T-helper 17 cell (primary cell): ENCODE measurements around the gene CEP128. TPM values are rescaled to one million over a fixed set of nuclear protein-coding genes. Genes with fewer than 3 reads are reported as not detected.

Experiments used
- ATAC-seq: fragments of 150-1000 bp; cut with Tn5 transposase; 2 replicates; pipeline ENCODE4 v1.10.0; 2021; ENCODE audit warnings: mild to moderate bottlenecking, moderate library complexity
- DNase-seq, 3 donors: peaks; one replicate each; pipeline versions ENCODE4 v3.0.0 to v3.0.0-alpha.2; 2020 to 2021
- H3K9me3 ChIP-seq: one replicate; pipeline ENCODE4 v1.7.0; 2013; ENCODE audit warnings: low read length, mild to moderate bottlenecking; ENCODE audit not compliant: control insufficient read depth, poor library complexity, severe bottlenecking
- H3K27ac Mint-ChIP-seq: one replicate; pipeline ENCODE4 v1.8.0; 2022; ENCODE audit warnings: mild to moderate bottlenecking, moderate library complexity, mixed read lengths
- H3K27me3 Mint-ChIP-seq: one replicate; pipeline ENCODE4 v1.8.0; 2022; ENCODE audit warnings: mixed read lengths
- H3K36me3 Mint-ChIP-seq: one replicate; pipeline ENCODE4 v1.8.0; 2022; ENCODE audit warnings: low read depth, mixed read lengths
- H3K4me1 Mint-ChIP-seq: one replicate; pipeline ENCODE4 v1.8.0; 2022; ENCODE audit warnings: mild to moderate bottlenecking, mixed read lengths
- H3K4me3 Mint-ChIP-seq: one replicate; pipeline ENCODE4 v1.8.0; 2022; ENCODE audit warnings: mild to moderate bottlenecking, moderate library complexity, mixed read lengths
- total RNA-seq, 4 donors: library from RNA in 2 of 4; stranded (reverse) in 2 of 4; gene quantifications; one replicate each; pipeline ENCODE4 v1.2.3 and lab custom pipeline; 2022 to 2026

Gene CEP128
- total RNA-seq, 2 donors from 2014 or later = 19.6 to 25.1 TPM

DNA sequence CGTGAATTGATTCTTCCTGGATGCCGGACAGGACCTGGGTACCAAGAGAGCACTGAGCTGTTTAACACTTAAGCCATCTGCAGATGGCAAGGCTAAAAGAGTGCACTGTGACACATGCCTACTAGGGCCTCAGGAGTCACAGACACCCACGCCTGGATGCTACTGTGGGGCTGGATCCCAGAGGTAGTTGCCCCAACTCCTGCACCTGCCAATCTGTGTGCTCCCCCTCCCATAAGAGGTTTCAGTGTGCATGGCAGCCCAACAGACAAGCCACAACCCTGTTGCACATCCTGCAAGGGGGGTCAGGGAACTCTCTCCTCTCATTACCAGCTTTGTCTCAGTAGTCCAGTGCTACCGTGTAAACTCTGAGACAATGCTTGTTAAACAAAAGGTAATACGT, 169.0 kb downstream of the CEP128 start:
- Mint-ChIP-seq H3K4me3 (no peak overlapping the region), H3K36me3 (no peaks in the 10 kb centered on the region), H3K27me3 (no peaks in the 10 kb centered on the region), H3K27ac (no peak overlapping the region), H3K4me1 (no peaks in the 10 kb centered on the region)
- DNase-seq (no peak), ATAC-seq (no peak)
- no peaks in the 10 kb centered on the region for H3K9me3 ChIP-seq

DNA sequence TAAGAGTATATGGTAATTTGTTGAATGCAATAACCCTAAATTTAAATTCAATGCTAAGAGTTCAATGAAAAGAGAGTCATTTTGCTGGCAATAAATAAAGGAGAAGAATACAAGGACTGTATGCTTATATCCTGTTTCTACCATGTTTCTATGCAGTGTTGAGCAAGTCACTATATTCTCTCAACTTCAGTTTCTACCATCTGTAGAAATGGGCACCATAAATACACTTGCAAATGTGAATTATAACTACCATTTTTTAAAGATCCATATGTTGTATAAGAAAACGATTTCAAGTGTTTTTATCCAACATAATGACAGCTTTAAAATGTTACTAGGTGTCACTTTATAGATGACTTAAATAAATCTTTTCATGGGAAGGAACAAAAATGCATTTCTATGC, 170.3 kb downstream of the CEP128 start:
- H3K9me3 ChIP-seq = no peaks in the 10 kb centered on the region
- ATAC-seq (no peak), DNase-seq (no peak)
- Mint-ChIP-seq H3K4me3 (no peak overlapping the region), H3K27ac (no peak overlapping the region), H3K27me3 (no peaks in the 10 kb centered on the region), H3K4me1 (no peaks in the 10 kb centered on the region), H3K36me3 (no peaks in the 10 kb centered on the region)

DNA sequence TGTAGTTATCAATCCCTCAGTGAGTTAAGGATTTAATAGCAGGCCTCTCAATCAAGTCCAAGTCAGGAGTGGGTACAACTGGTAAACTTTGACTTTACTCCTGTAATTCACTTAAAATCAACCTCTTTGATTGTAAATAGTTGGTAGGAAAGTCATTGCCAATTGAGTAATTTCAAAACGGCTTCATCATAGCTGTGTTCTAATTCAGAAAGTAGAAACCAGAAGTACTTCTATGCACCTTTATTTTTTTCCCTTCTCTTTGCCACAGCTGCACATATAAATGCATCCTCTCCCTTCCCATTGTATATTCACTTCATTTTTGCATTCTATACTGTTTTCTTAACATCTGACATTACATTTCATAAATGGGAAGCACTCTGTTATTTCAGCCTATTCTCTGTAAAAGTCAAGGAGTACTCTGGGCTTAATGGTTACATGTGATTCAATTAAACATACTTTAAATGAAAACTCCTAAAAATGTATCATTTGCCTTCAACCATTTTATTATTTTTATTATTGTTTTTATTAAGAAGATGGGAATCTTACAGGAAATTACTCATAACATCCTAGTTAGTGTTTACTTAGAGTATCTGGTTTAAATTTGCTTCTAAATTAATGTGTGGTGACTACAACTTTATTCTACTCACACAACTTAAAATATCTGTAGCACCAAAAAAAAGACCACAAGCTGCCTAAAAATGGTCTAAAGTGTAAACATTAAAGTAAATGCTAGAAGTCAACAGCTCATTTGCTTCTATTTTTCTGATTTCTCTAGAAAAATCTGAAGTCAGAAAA, 171.2 kb downstream of the CEP128 start:
- DNase-seq = no peak
- H3K27ac Mint-ChIP-seq = no peak overlapping the region

DNA sequence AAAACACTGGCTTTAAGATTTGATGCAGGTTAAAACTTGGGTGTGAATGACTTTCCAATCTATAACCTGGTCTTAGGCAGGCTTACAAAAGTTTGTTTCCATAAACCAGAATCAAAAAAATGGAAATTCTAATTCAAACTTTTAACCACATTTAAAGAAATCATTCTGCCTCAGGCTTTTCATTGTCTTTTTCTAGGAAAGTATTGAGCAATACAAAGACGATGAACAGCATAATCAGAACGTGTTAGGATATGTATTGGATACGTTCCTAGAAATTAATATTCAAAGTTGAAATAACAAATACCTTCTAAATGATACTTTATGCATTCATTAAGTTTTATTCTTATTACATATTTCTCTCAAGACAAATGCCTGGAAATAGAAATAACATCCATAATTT, 172.9 kb downstream of the CEP128 start:
- H3K27me3 Mint-ChIP-seq = no peaks in the 10 kb centered on the region
- H3K9me3 ChIP-seq = no peaks in the 10 kb centered on the region
- H3K4me3 Mint-ChIP-seq = no peak overlapping the region
- no peaks in the 10 kb centered on the region for H3K4me1 Mint-ChIP-seq
- H3K27ac Mint-ChIP-seq = no peak overlapping the region
- ATAC-seq = no peak
- no peak for DNase-seq
- no peaks in the 10 kb centered on the region for H3K36me3 Mint-ChIP-seq

More for the DNA sequence above, 171.2 kb downstream of the CEP128 start:
- ATAC-seq = no peak
- no peaks in the 10 kb centered on the region for H3K9me3 ChIP-seq
- Mint-ChIP-seq H3K4me1 (no peaks in the 10 kb centered on the region), H3K27me3 (no peaks in the 10 kb centered on the region), H3K36me3 (no peaks in the 10 kb centered on the region), H3K4me3 (no peak overlapping the region)

DNA sequence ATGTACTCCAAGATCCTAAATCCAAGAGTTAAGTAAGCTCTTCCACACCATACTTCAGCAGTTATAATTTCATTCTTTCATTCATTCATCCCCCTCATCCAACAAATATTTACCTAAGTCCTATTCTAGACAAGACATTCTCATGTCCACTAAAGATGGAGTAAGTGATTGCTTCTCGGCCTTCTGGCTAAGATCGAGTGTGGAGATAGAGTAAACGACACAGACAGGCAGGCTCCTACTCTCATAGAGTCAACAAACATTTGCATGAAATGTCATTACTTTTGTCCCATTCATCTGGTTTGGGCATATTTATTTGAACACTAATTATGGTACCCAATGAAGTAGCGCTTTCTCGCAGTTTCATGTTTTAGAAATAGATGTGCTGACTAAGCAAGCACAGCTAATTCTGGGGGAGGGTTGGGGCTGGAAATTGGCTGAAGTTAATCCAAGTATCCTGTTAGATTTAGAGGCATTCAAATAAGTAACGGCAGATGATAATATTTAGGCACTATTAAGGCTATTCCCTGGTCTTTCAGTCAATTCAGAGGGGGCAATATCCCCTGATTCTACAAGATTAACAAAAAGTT, 176.5 kb downstream of the CEP128 start:
- no peaks in the 10 kb centered on the region for H3K4me1 Mint-ChIP-seq
- no peak for ATAC-seq
- H3K27ac Mint-ChIP-seq = no peak overlapping the region

DNA sequence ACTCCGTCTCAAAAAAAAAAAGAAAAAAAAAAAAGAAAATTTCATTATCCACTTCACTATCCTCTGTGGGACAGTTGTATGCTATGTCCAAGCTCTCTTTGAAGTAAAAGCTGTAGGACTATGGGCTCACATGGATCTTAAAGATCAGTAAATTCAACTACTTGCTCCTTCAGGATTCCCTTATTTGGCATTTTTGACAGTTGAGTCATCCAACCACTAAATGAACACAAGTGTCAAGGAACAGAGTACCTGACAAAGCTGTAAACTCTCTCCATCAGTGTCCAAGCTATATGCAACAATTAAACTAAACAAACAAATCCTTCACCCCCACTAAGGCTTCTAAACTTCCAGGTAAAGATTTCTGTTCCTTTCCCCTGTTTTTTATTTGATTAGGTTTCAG, 177.0 kb downstream of the CEP128 start:
- no peak overlapping the region for H3K27ac Mint-ChIP-seq
- H3K9me3 ChIP-seq = no peaks in the 10 kb centered on the region
- no peak overlapping the region for H3K4me3 Mint-ChIP-seq
- ATAC-seq = no peak
- H3K27me3 Mint-ChIP-seq = no peaks in the 10 kb centered on the region
- no peaks in the 10 kb centered on the region for H3K4me1 Mint-ChIP-seq
- H3K36me3 Mint-ChIP-seq = peaks cover 3% of the 10 kb centered on the region
- no peak for DNase-seq

More for the DNA sequence above, 176.5 kb downstream of the CEP128 start:
- peaks cover 3% of the 10 kb centered on the region for H3K36me3 Mint-ChIP-seq
- DNase-seq = no peak
- H3K4me3 Mint-ChIP-seq = no peak overlapping the region
- no peaks in the 10 kb centered on the region for H3K27me3 Mint-ChIP-seq
- H3K9me3 ChIP-seq = no peaks in the 10 kb centered on the region

DNA sequence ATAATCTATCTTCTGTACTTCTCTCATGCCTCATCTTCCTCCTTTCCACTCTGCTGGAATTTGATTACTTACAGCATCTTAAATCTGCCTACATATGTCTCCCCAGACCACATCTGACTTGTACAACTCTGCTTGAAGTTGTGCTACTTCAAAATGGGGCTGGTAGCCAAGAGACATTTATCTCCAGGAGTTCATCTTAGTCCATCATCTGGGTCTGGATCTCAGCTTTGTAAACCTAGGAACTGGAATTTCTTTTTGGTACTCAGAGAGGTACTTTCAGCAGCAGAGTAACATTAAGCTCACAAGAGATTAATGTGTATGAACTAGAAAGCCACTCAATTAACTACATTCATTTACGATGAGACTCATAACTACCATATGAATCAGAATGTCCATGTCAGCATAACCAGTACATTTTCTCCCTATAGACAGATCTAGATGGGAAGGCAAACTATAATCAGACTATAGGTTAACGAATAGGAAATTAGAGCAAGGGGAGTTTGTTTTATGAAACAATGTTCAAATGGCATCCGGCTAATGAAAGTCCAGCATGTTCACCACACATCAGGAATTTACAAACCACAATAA, 178.8 kb downstream of the CEP128 start:
- H3K4me3 Mint-ChIP-seq = no peak overlapping the region
- DNase-seq = no peak
- no peaks in the 10 kb centered on the region for H3K4me1 Mint-ChIP-seq
- no peak for ATAC-seq
- no peak overlapping the region for H3K27ac Mint-ChIP-seq
- no peaks in the 10 kb centered on the region for H3K9me3 ChIP-seq
- no peaks in the 10 kb centered on the region for H3K27me3 Mint-ChIP-seq
- H3K36me3 Mint-ChIP-seq = peaks cover 3% of the 10 kb centered on the region

DNA sequence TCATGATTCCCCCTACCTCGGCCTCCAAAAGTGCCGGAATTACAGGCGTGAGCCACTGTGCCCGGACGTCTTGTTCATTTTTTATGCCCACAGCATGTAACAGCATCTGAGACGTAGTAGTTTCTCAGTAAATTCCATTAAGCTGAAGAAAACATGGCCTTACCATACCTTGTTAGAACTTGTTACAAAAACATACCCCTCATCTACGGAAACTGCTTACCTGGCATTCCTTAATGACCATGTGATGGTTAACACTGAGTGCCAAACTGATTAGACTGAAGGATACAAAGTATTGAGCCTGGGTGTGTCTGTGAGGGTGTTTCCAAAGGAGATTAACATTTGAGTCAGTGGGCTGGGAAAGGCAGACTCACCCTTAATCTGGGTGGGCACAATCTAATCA, 186.8 kb downstream of the CEP128 start:
- peaks cover 20% of the 10 kb centered on the region for H3K36me3 Mint-ChIP-seq
- no peaks in the 10 kb centered on the region for H3K27me3 Mint-ChIP-seq
- H3K4me3 Mint-ChIP-seq = no peak overlapping the region
- H3K4me1 Mint-ChIP-seq = no peaks in the 10 kb centered on the region
- no peak for DNase-seq
- no peak for ATAC-seq
- H3K9me3 ChIP-seq = no peaks in the 10 kb centered on the region
- H3K27ac Mint-ChIP-seq = no peak overlapping the region

DNA sequence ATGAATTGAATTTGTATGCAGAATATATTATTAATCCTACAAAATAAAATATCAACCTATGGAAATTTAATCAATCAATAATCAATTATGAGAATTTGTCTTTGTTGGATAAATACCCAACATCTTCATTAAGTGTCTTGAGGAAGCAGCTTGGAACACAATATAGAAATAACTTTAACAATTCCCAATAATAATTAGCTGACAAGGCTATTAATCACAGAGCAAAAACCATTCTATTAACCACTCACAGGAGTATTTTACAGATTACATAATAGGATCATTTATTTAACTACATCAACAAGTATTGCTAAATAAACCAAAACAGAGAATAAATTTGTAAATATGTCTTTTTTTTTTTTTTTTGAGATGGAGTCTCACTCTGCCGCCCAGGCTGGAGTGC, 190.3 kb downstream of the CEP128 start:
- Mint-ChIP-seq H3K4me3 (no peak overlapping the region), H3K27me3 (no peaks in the 10 kb centered on the region), H3K36me3 (peaks cover 18% of the 10 kb centered on the region), H3K4me1 (no peaks in the 10 kb centered on the region), H3K27ac (no peak overlapping the region)
- ATAC-seq = no peak
- no peak for DNase-seq
- no peaks in the 10 kb centered on the region for H3K9me3 ChIP-seq

DNA sequence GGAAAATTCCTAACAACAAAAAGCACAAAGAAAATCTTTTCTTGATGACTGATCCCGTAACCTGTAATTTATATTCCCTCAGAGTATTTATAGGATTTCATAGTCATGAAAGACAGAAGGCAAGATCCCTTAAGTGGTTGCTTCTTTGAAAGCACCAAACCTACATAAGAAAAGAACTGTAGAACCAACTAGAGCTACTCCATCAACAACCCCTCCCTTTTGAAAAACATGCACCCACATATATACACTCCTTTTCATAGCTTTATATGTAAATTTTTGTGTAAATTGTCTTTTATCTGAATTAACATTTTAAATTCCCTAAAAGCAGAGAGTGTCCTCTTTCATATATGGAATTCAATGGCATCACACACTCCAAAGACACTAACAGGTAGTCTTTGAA, 215.3 kb downstream of the CEP128 start:
- H3K9me3 ChIP-seq = no peaks in the 10 kb centered on the region
- DNase-seq = no peak
- Mint-ChIP-seq H3K4me3 (no peak overlapping the region), H3K4me1 (no peaks in the 10 kb centered on the region), H3K27me3 (no peaks in the 10 kb centered on the region), H3K36me3 (no peaks in the 10 kb centered on the region), H3K27ac (no peak overlapping the region)
- no peak for ATAC-seq

DNA sequence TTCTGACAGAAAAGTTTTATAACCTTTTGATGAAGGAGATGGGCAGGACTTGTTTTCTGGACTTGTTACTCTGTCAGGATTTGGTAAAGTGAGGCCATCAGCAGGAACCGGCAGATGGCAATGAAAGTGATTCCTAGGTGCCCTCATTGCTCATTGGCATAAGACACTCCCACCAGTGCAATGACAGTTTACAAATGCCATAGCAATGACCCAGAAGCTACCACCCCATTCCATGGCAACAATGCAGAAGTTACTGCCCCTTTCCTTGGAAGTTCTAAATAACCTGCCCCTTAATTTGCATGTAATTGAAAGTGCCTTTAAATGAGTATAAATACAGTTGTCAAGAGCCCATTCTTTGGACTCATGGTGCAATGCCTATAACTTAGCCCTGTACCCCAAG, 222.6 kb downstream of the CEP128 start:
- H3K27ac Mint-ChIP-seq = no peak overlapping the region

DNA sequence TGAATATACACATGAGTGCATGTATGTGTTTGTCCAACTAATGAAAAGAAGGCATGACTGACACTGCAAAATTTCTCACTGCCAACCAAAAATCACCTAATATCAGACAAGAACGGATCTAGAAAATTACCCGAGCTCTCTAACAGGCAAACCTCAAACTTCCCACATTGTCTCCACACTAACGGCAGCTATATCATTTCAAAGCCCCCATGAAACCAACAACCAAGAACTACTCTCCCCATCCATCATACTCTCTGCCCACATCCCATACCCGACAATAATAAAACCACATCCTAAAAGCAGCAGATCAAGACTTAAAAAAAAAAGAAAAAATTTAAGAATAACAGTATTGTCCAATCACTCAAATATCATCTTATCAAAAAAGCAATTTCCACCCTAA, 227.1 kb downstream of the CEP128 start:
- DNase-seq (no peak), ATAC-seq (no peak)
- Mint-ChIP-seq H3K4me1 (peaks cover 5% of the 10 kb centered on the region), H3K27me3 (no peaks in the 10 kb centered on the region), H3K36me3 (peaks cover 2% of the 10 kb centered on the region), H3K4me3 (no peak overlapping the region), H3K27ac (no peak overlapping the region)
- no peaks in the 10 kb centered on the region for H3K9me3 ChIP-seq

More for the DNA sequence above, 222.6 kb downstream of the CEP128 start:
- no peak overlapping the region for H3K4me3 Mint-ChIP-seq
- peaks cover 2% of the 10 kb centered on the region for H3K36me3 Mint-ChIP-seq
- DNase-seq (no peak), ATAC-seq (no peak)
- H3K27me3 Mint-ChIP-seq = no peaks in the 10 kb centered on the region
- peaks cover 5% of the 10 kb centered on the region for H3K4me1 Mint-ChIP-seq
- no peaks in the 10 kb centered on the region for H3K9me3 ChIP-seq

DNA sequence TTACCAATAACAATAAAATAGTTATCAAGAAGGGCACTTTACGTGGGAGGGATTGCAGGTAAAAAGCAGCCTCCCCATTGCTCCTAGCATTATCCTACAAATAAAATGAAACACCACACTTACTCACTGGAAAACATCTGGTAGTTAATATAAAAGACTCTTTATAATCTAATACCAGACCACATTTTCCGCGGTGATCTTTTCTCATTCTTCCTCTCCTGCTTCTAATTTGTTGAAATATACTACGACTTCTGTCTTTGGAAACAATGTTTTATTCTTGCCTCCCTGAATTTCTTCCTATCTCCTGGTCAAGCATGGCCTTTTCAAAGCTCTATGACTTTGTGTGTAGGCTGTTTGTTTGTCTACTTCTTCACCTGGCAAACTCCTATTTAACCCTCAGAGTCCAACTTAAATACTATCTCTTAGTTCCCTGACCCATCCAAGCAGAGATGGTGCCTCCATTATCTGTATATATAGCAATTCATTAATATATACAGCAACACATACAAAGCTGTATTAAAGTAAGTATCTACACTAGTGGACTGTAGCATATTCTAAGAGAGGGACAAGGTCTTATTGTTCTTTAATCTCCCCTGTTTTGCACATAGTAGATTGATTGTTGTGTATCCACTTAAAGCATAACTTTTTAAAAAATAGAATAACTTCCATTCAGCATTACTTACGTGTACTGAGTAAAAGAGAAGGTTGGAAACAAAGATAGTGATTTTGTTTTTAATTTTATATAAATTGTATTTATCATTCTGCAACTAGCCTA, 228.3 kb downstream of the CEP128 start:
- no peak for ATAC-seq
- DNase-seq = no peak
- Mint-ChIP-seq H3K4me1 (peaks cover 5% of the 10 kb centered on the region), H3K4me3 (no peak overlapping the region), H3K36me3 (peaks cover 2% of the 10 kb centered on the region), H3K27me3 (no peaks in the 10 kb centered on the region), H3K27ac (no peak overlapping the region)
- H3K9me3 ChIP-seq = no peaks in the 10 kb centered on the region
